Bronchial epithelial cell (primary cell): ENCODE measurements around the gene TMEM150C. TPM values are rescaled to one million over a fixed set of nuclear protein-coding genes. Genes with fewer than 3 reads are reported as not detected.

Source experiments
- DNase-seq: peaks from one replicate; pipeline ENCODE4 v3.0.0-alpha.2; 2010; ENCODE audit warnings: low read depth
- FAIRE-seq: peaks from 2 replicates; lab custom pipeline; 2011; peaks lifted over from hg19 to GRCh38; lab: Jason Lieb, UNC
- H3K27me3 ChIP-seq: 2 replicates; pipeline ENCODE4 v1.5.1; 2011; ENCODE audit warnings: low read length; ENCODE audit not compliant: control insufficient read depth, insufficient read depth
- H3K36me3 ChIP-seq: 2 replicates; pipeline ENCODE4 v1.5.1; 2011; ENCODE audit warnings: low read length; ENCODE audit not compliant: control insufficient read depth, insufficient read depth
- H3K4me3 ChIP-seq: 2 replicates; pipeline ENCODE4 v1.5.1; 2011; ENCODE audit warnings: mild to moderate bottlenecking, low read depth, low read length, control low read depth
- CTCF ChIP-seq: IDR thresholded peaks from 2 replicates; pipeline ENCODE4 v1.5.1; 2011; ENCODE audit warnings: mild to moderate bottlenecking, moderate library complexity, low read length, control low read depth, inconsistent platforms; ENCODE audit not compliant: insufficient read depth, severe bottlenecking
- total RNA-seq: library from RNA; depleted of rRNA; stranded (reverse); fragments of >200 nt; gene quantifications from 2 replicates; pipeline ENCODE4 v1.2.1, GENCODE V29; 2014

TMEM150C gene
- total RNA-seq, 1 donor from 2014 or later: under 0.01 TPM

GRCh38 chr4:82584931-82585330 lies 23.1 kb upstream of the TMEM150C start:
- no peak overlapping the region for H3K4me3 ChIP-seq
- no peak for TF ChIP-seq CTCF
- DNase-seq: no peak
- no peak for FAIRE-seq
- no peaks in the 10 kb centered on the region for H3K36me3 ChIP-seq
- H3K27me3 ChIP-seq: no peaks in the 10 kb centered on the region

GRCh38 chr4:82583897-82584587 lies 22.3 kb upstream of the TMEM150C start:
- H3K36me3 ChIP-seq: no peaks in the 10 kb centered on the region
- FAIRE-seq (no peak), DNase-seq (no peak)
- no peak for TF ChIP-seq CTCF
- H3K27me3 ChIP-seq: no peaks in the 10 kb centered on the region
- H3K4me3 ChIP-seq: no peak overlapping the region

- FAIRE-seq: no peak
- Histone ChIP-seq H3K36me3 (no peaks in the 10 kb centered on the region), H3K4me3 (no peak overlapping the region), H3K27me3 (no peaks in the 10 kb centered on the region)
- TF ChIP-seq CTCF: no peak
- DNase-seq: no peak
Observed at GRCh38 chr4:82579932-82580331, 18.1 kb upstream of the TMEM150C start.

- DNase-seq (no peak), FAIRE-seq (peak; percentile 23)
- no peak overlapping the region for H3K4me3 ChIP-seq
- H3K36me3 ChIP-seq: no peaks in the 10 kb centered on the region
- TF ChIP-seq CTCF: peak; percentile 15
- H3K27me3 ChIP-seq: no peaks in the 10 kb centered on the region
Observed at GRCh38 chr4:82578935-82579334, 17.1 kb upstream of the TMEM150C start.

GRCh38 chr4:82577451-82577850 lies 15.7 kb upstream of the TMEM150C start:
- FAIRE-seq: no peak
- H3K27me3 ChIP-seq: no peaks in the 10 kb centered on the region
- no peaks in the 10 kb centered on the region for H3K36me3 ChIP-seq
- no peak for TF ChIP-seq CTCF
- DNase-seq: no peak
- no peak overlapping the region for H3K4me3 ChIP-seq

GRCh38 chr4:82569727-82570126 lies 7.9 kb upstream of the TMEM150C start:
- Histone ChIP-seq H3K36me3 (no peaks in the 10 kb centered on the region), H3K27me3 (no peaks in the 10 kb centered on the region), H3K4me3 (no peak overlapping the region)
- TF ChIP-seq CTCF: no peak
- FAIRE-seq (no peak), DNase-seq (no peak)
